WTC11 (cell line): ENCODE results near the gene GTF3C1. TPM values are rescaled to one million over a fixed set of nuclear protein-coding genes. Genes with fewer than 3 reads are reported as not detected.

Source experiments
- ATAC-seq: fragments of 200-7000 bp; cut with Tn5 transposase; 2 replicates; pipeline ENCODE4 v1.10.0; 2021; ENCODE audit warnings: mild to moderate bottlenecking, moderate library complexity
- CTCF ChIA-PET: fragments of 300-600 bp; sonication (Branson Sonifier 250); formaldehyde crosslinking; loops from one replicate; lab custom pipeline; 2021; ENCODE audit warnings: antibody characterized with exemption; lab: Charles Lee
- POLR2A ChIA-PET: fragments of 350-600 bp; sonication (Branson Sonifier 250); formaldehyde crosslinking; loops from one replicate; lab custom pipeline; 2021; ENCODE audit warnings: antibody characterized with exemption; lab: Charles Lee
- DNase-seq: peaks from one replicate; pipeline ENCODE4 v3.0.0; 2021; ENCODE audit warnings: low spot score
- H3K27ac Mint-ChIP-seq: 2 replicates; pipeline ENCODE4 v1.8.0; 2021; ENCODE audit warnings: mixed read lengths
- H3K27me3 Mint-ChIP-seq: 2 replicates; pipeline ENCODE4 v1.8.0; 2021; ENCODE audit warnings: low read depth, mild to moderate bottlenecking, moderate library complexity, mixed read lengths
- H3K36me3 Mint-ChIP-seq: 2 replicates; pipeline ENCODE4 v1.8.0; 2021; ENCODE audit warnings: mixed read lengths
- H3K4me1 Mint-ChIP-seq: 2 replicates; pipeline ENCODE4 v1.8.0; 2022; ENCODE audit warnings: mixed read lengths
- H3K4me3 Mint-ChIP-seq: 2 replicates; pipeline ENCODE4 v1.8.0; 2021; ENCODE audit warnings: mild to moderate bottlenecking, moderate library complexity, mixed read lengths
- H3K9me3 Mint-ChIP-seq: 2 replicates; pipeline ENCODE4 v1.8.0; 2021; ENCODE audit warnings: mixed read lengths
- CBFB ChIP-seq: sonication (generic); formaldehyde crosslinking; IDR thresholded peaks from 2 replicates; pipeline ENCODE4 v1.8.1; 2022; ENCODE audit warnings: mild to moderate bottlenecking, low read depth, missing genetic modification reagents
- GRHL2 ChIP-seq: fragments of 250-450 bp; sonication (Bioruptor Pico); IDR thresholded peaks from 2 replicates; pipeline ENCODE4 v1.8.0; 2022; ENCODE audit warnings: mild to moderate bottlenecking, moderate library complexity; ENCODE audit not compliant: insufficient replicate concordance, severe bottlenecking
- KAT7 ChIP-seq: sonication (generic); formaldehyde crosslinking; IDR thresholded peaks from 2 replicates; pipeline ENCODE4 v1.8.1; 2023; ENCODE audit warnings: missing genetic modification reagents, mild to moderate bottlenecking, borderline replicate concordance
- MXD4 ChIP-seq: fragments of 250-450 bp; sonication (Bioruptor Pico); IDR thresholded peaks from 2 replicates; pipeline ENCODE4 v1.8.0; 2021; ENCODE audit warnings: mild to moderate bottlenecking, moderate library complexity, borderline replicate concordance
- NR1H2 ChIP-seq: sonication (generic); formaldehyde crosslinking; IDR thresholded peaks from 2 replicates; pipeline ENCODE4 v1.9.0; 2021; ENCODE audit warnings: mild to moderate bottlenecking, moderate library complexity, missing genetic modification reagents
- NR3C1 ChIP-seq: sonication (generic); formaldehyde crosslinking; conservative IDR thresholded peaks from 2 replicates; pipeline ENCODE4 v1.8.1; 2023; ENCODE audit warnings: low read depth, mild to moderate bottlenecking, missing genetic modification reagents
- TEAD4 ChIP-seq: sonication (generic); formaldehyde crosslinking; IDR thresholded peaks from 2 replicates; pipeline ENCODE4 v1.8.0; 2022; ENCODE audit warnings: mild to moderate bottlenecking, missing genetic modification reagents
- TP53 ChIP-seq: sonication (generic); formaldehyde crosslinking; IDR thresholded peaks from 2 replicates; pipeline ENCODE4 v1.8.1; 2023; ENCODE audit warnings: mild to moderate bottlenecking, missing genetic modification reagents
- ZNF138 ChIP-seq: sonication (generic); formaldehyde crosslinking; conservative IDR thresholded peaks from 2 replicates; pipeline ENCODE4 v1.8.1; 2022; ENCODE audit warnings: mild to moderate bottlenecking, moderate library complexity, missing genetic modification reagents
- ZNF219 ChIP-seq: sonication (generic); formaldehyde crosslinking; IDR thresholded peaks from 2 replicates; pipeline ENCODE4 v1.8.0; 2023; ENCODE audit warnings: missing genetic modification reagents, mild to moderate bottlenecking, borderline replicate concordance
- ZNF396 ChIP-seq: fragments of 250-450 bp; sonication (Bioruptor Pico); IDR thresholded peaks from 2 replicates; pipeline ENCODE4 v1.8.0; 2021; ENCODE audit warnings: mild to moderate bottlenecking, moderate library complexity, borderline replicate concordance
- total RNA-seq: library from RNA; stranded (reverse); gene quantifications from 3 replicates; pipeline ENCODE4 v1.2.3, GENCODE V29; 2021
- TF ChIP-seq, protein P1 (sequence below): fragments of 200-600 bp; IDR thresholded peaks from 2 replicates; pipeline ENCODE4 v1.8.0; 2022; ENCODE audit warnings: antibody characterized with exemption
- TF ChIP-seq, protein P2 (sequence below): sonication (generic); formaldehyde crosslinking; IDR thresholded peaks from 2 replicates; pipeline ENCODE4 v1.8.0; 2023; ENCODE audit warnings: mild to moderate bottlenecking, missing genetic modification reagents
- TF ChIP-seq, protein P3 (sequence below): fragments of 250-450 bp; sonication (Bioruptor Pico); IDR thresholded peaks from 2 replicates; pipeline ENCODE4 v1.9.0; 2021; ENCODE audit warnings: mild to moderate bottlenecking
- TF ChIP-seq, protein P4 (sequence below): sonication (generic); formaldehyde crosslinking; IDR thresholded peaks from 2 replicates; pipeline ENCODE4 v1.8.1; 2023; ENCODE audit warnings: mild to moderate bottlenecking, missing genetic modification reagents, moderate library complexity
- TF ChIP-seq, protein P5 (sequence below): sonication (generic); formaldehyde crosslinking; IDR thresholded peaks from 2 replicates; pipeline ENCODE4 v1.8.0; 2022; ENCODE audit warnings: mild to moderate bottlenecking, missing genetic modification reagents
- TF ChIP-seq, protein P6 (sequence below): sonication (generic); formaldehyde crosslinking; IDR thresholded peaks from 2 replicates; pipeline ENCODE4 v1.8.1; 2022; ENCODE audit warnings: low read depth, missing genetic modification reagents, borderline replicate concordance
- TF ChIP-seq, protein P7 (sequence below): sonication (generic); formaldehyde crosslinking; conservative IDR thresholded peaks from 2 replicates; pipeline ENCODE4 v1.8.1; 2023; ENCODE audit warnings: mild to moderate bottlenecking, low read depth, missing genetic modification reagents, moderate library complexity

The GTF3C1 gene
- total RNA-seq, 1 experiment from 2014 or later: 146 TPM

DNA sequence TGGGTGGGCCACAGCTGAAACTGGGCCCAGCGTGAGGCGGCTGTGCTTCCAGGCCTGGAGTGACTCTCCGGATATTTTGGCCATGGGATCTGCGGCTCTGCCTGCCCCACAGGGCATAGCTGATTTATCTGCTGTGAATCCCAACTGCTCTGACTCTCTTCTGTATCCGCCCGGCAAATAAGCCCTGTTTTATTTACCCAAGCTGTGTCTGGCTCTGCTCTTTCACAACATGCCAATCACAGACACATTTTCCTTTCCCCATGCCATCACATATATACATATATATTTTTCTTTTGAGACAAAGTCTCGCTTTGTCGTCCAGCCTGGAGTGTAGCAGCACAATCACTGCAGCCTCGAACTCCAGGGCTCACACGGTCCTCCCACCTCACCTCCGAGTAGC, 33.3 kb downstream of the GTF3C1 start (continued):
- TF ChIP-seq, protein P1, sequence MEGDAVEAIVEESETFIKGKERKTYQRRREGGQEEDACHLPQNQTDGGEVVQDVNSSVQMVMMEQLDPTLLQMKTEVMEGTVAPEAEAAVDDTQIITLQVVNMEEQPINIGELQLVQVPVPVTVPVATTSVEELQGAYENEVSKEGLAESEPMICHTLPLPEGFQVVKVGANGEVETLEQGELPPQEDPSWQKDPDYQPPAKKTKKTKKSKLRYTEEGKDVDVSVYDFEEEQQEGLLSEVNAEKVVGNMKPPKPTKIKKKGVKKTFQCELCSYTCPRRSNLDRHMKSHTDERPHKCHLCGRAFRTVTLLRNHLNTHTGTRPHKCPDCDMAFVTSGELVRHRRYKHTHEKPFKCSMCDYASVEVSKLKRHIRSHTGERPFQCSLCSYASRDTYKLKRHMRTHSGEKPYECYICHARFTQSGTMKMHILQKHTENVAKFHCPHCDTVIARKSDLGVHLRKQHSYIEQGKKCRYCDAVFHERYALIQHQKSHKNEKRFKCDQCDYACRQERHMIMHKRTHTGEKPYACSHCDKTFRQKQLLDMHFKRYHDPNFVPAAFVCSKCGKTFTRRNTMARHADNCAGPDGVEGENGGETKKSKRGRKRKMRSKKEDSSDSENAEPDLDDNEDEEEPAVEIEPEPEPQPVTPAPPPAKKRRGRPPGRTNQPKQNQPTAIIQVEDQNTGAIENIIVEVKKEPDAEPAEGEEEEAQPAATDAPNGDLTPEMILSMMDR: no peak
- TF ChIP-seq ZNF138 (CRISPR knock-in tag) (no peak), TEAD4 (CRISPR knock-in tag) (no peak), TP53 (no peak)
- TF ChIP-seq, protein P2, sequence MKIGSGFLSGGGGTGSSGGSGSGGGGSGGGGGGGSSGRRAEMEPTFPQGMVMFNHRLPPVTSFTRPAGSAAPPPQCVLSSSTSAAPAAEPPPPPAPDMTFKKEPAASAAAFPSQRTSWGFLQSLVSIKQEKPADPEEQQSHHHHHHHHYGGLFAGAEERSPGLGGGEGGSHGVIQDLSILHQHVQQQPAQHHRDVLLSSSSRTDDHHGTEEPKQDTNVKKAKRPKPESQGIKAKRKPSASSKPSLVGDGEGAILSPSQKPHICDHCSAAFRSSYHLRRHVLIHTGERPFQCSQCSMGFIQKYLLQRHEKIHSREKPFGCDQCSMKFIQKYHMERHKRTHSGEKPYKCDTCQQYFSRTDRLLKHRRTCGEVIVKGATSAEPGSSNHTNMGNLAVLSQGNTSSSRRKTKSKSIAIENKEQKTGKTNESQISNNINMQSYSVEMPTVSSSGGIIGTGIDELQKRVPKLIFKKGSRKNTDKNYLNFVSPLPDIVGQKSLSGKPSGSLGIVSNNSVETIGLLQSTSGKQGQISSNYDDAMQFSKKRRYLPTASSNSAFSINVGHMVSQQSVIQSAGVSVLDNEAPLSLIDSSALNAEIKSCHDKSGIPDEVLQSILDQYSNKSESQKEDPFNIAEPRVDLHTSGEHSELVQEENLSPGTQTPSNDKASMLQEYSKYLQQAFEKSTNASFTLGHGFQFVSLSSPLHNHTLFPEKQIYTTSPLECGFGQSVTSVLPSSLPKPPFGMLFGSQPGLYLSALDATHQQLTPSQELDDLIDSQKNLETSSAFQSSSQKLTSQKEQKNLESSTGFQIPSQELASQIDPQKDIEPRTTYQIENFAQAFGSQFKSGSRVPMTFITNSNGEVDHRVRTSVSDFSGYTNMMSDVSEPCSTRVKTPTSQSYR (CRISPR knock-in tag): no peak
- TF ChIP-seq, protein P3, sequence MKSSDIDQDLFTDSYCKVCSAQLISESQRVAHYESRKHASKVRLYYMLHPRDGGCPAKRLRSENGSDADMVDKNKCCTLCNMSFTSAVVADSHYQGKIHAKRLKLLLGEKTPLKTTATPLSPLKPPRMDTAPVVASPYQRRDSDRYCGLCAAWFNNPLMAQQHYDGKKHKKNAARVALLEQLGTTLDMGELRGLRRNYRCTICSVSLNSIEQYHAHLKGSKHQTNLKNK (CRISPR knock-in tag): no peak
- TF ChIP-seq, all 79 proteins: peak for 0

DNA sequence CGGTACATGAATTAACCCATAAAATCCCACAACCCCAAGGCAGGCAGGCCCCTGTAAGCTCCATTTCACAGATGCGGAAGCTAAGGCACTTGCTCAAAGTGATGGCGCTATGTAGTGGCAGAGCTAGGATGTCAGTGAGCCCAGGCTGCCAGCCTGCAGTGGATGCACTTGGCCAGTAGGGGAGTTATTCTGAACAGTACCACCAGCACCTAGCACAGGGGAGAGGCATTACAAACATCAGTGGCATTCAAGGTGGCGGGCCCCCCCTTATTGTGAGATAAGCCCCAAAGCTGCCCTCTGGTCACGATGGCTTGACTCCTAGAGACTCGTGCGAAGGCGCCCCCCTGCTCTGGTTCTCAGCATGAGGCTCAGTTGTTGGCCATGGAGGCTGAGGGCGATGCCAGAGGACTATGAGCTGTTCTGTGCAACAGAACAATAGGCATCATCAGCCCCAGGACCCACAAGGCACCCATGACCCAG, 33.8 kb downstream of the GTF3C1 start:
- Mint-ChIP-seq H3K27me3 (no peaks in the 10 kb centered on the region), H3K27ac (peak overlapping the region; percentile 77), H3K9me3 (no peaks in the 10 kb centered on the region), H3K4me1 (no peaks in the 10 kb centered on the region), H3K4me3 (no peak overlapping the region), H3K36me3 (peaks cover 43% of the 10 kb centered on the region)
- TF ChIP-seq, protein P1: peak; percentile 83
- TF ChIP-seq, protein P4, sequence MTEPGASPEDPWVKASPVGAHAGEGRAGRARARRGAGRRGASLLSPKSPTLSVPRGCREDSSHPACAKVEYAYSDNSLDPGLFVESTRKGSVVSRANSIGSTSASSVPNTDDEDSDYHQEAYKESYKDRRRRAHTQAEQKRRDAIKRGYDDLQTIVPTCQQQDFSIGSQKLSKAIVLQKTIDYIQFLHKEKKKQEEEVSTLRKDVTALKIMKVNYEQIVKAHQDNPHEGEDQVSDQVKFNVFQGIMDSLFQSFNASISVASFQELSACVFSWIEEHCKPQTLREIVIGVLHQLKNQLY: no peak
- TF ChIP-seq ZNF396 (CRISPR knock-in tag) (no peak), GRHL2 (CRISPR knock-in tag) (no peak)
- ChIA-PET POLR2A (no interaction called here), CTCF (interaction anchor here (0.6 to 1.7 kb wide), 28 partner anchors 9 to 352 kb away, joined by 3 to 20 read pairs (median 3); partner anchors contain the start of genes GTF3C1 and KATNIP)
- ATAC-seq: peak; percentile 97
- peak; percentile 62 for DNase-seq

DNA sequence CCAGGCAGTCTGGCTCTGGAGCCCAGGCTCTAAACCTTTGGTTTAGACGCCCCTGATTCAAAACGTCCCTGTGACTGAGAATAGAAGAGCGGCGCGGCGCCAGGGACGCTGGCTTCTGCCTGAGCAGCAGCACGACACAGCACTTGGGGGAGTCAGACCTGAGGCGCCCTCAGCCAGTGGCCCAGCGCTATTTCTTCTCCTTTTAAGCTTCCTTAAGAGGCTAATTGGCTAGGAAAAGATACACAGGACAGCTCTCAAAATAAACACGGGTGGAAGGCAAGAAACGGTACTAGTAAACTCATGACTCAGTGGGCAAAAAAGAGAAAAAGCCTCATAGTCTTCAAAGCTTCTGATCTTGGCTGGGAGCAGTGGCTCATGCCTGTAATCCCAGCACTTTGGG, 34.9 kb downstream of the GTF3C1 start:
- ChIA-PET POLR2A (no interaction called here), CTCF (interaction anchor here (1.0 kb wide), 1 partner anchor 53 kb away, joined by 4 read pairs; no protein-coding TSS in a partner anchor)
- DNase-seq: no peak
- H3K9me3 Mint-ChIP-seq: no peaks in the 10 kb centered on the region
- no peaks in the 10 kb centered on the region for H3K27me3 Mint-ChIP-seq
- no peak for ATAC-seq
- no peak overlapping the region for H3K4me3 Mint-ChIP-seq
- H3K36me3 Mint-ChIP-seq: peaks cover 50% of the 10 kb centered on the region
- no peaks in the 10 kb centered on the region for H3K4me1 Mint-ChIP-seq
- H3K27ac Mint-ChIP-seq: no peak overlapping the region
- TF ChIP-seq, protein P5, sequence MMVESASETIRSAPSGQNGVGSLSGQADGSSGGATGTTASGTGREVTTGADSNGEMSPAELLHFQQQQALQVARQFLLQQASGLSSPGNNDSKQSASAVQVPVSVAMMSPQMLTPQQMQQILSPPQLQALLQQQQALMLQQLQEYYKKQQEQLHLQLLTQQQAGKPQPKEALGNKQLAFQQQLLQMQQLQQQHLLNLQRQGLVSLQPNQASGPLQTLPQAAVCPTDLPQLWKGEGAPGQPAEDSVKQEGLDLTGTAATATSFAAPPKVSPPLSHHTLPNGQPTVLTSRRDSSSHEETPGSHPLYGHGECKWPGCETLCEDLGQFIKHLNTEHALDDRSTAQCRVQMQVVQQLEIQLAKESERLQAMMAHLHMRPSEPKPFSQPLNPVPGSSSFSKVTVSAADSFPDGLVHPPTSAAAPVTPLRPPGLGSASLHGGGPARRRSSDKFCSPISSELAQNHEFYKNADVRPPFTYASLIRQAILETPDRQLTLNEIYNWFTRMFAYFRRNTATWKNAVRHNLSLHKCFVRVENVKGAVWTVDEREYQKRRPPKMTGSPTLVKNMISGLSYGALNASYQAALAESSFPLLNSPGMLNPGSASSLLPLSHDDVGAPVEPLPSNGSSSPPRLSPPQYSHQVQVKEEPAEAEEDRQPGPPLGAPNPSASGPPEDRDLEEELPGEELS: no peak
- TF ChIP-seq MXD4 (CRISPR knock-in tag): no peak
- TF ChIP-seq KAT7 (CRISPR knock-in tag): no peak
- TF ChIP-seq NR1H2 (CRISPR knock-in tag): no peak
- no peak for TF ChIP-seq ZNF219 (CRISPR knock-in tag)
- TF ChIP-seq NR3C1 (CRISPR knock-in tag): no peak
- TF ChIP-seq, protein P6, sequence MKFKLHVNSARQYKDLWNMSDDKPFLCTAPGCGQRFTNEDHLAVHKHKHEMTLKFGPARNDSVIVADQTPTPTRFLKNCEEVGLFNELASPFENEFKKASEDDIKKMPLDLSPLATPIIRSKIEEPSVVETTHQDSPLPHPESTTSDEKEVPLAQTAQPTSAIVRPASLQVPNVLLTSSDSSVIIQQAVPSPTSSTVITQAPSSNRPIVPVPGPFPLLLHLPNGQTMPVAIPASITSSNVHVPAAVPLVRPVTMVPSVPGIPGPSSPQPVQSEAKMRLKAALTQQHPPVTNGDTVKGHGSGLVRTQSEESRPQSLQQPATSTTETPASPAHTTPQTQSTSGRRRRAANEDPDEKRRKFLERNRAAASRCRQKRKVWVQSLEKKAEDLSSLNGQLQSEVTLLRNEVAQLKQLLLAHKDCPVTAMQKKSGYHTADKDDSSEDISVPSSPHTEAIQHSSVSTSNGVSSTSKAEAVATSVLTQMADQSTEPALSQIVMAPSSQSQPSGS (CRISPR knock-in tag): no peak
- TF ChIP-seq, protein P7, sequence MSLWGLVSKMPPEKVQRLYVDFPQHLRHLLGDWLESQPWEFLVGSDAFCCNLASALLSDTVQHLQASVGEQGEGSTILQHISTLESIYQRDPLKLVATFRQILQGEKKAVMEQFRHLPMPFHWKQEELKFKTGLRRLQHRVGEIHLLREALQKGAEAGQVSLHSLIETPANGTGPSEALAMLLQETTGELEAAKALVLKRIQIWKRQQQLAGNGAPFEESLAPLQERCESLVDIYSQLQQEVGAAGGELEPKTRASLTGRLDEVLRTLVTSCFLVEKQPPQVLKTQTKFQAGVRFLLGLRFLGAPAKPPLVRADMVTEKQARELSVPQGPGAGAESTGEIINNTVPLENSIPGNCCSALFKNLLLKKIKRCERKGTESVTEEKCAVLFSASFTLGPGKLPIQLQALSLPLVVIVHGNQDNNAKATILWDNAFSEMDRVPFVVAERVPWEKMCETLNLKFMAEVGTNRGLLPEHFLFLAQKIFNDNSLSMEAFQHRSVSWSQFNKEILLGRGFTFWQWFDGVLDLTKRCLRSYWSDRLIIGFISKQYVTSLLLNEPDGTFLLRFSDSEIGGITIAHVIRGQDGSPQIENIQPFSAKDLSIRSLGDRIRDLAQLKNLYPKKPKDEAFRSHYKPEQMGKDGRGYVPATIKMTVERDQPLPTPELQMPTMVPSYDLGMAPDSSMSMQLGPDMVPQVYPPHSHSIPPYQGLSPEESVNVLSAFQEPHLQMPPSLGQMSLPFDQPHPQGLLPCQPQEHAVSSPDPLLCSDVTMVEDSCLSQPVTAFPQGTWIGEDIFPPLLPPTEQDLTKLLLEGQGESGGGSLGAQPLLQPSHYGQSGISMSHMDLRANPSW (CRISPR knock-in tag): no peak
- no peak for TF ChIP-seq CBFB (CRISPR knock-in tag)
